Caco-2 (cell line): ENCODE data around the gene SLAMF6. TPM values are rescaled to one million over a fixed set of nuclear protein-coding genes. Genes with fewer than 3 reads are reported as not detected.
"Not testable (repeated sequence)": the region's sequence is repeated elsewhere in the genome, so short reads cannot be mapped to it uniquely, and the experiment has no call there.

ENCODE experiments used
- BruUV-seq: library from RNA; stranded (reverse); fragments of 400-500 nt; replicated peaks from 2 replicates; lab custom pipeline; 2021; lab: Mats Ljungman, UMichigan
- CTCF ChIA-PET: fragments of 300-600 bp; sonication (Branson Sonifier 250); formaldehyde crosslinking; loops from one replicate; lab custom pipeline; 2022; ENCODE audit warnings: antibody characterized with exemption; lab: Charles Lee
- POLR2A ChIA-PET: fragments of 300-600 bp; sonication (Branson Sonifier 250); formaldehyde crosslinking; loops from one replicate; lab custom pipeline; 2022; ENCODE audit warnings: antibody characterized with exemption; lab: Charles Lee
- DNase-seq, 2 experiments: peaks; one replicate each; pipeline versions ENCODE4 v3.0.0 to v3.0.0-alpha.2; 2020 to 2022
- H3K27me3 ChIP-seq: replicated peaks from 2 replicates; pipeline ENCODE4 v1.6.0; 2011; ENCODE audit warnings: low read length; ENCODE audit not compliant: control insufficient read depth, insufficient read depth
- H3K36me3 ChIP-seq: 2 replicates; pipeline ENCODE4 v1.5.1; 2011; ENCODE audit warnings: low read length; ENCODE audit not compliant: control insufficient read depth, insufficient read depth
- H3K4me1 ChIP-seq: fragments of 250-450 bp; sonication (Bioruptor Pico); 2 replicates; pipeline ENCODE4 v1.5.1; 2020; ENCODE audit warnings: mild to moderate bottlenecking
- H3K4me3 ChIP-seq: 2 replicates; pipeline ENCODE4 v1.5.1; 2011; ENCODE audit warnings: low read depth, mild to moderate bottlenecking, control low read depth, low read length
- H3K9me3 ChIP-seq: fragments of 250-450 bp; sonication (Bioruptor Pico); 2 replicates; pipeline ENCODE4 v1.5.1; 2020; ENCODE audit warnings: mild to moderate bottlenecking, moderate library complexity
- H3K27ac Mint-ChIP-seq: one replicate; pipeline ENCODE4 v1.8.0; 2022; ENCODE audit warnings: mixed read lengths; ENCODE audit not compliant: unreplicated experiment
- H3K27me3 Mint-ChIP-seq: one replicate; pipeline ENCODE4 v1.8.0; 2022; ENCODE audit warnings: mixed read lengths; ENCODE audit not compliant: insufficient read depth, unreplicated experiment
- H3K36me3 Mint-ChIP-seq: one replicate; pipeline ENCODE4 v1.8.0; 2022; ENCODE audit warnings: mild to moderate bottlenecking, mixed read lengths; ENCODE audit not compliant: insufficient read depth, unreplicated experiment
- H3K4me1 Mint-ChIP-seq: one replicate; pipeline ENCODE4 v1.8.0; 2022; ENCODE audit warnings: low read depth, mixed read lengths; ENCODE audit not compliant: unreplicated experiment
- H3K4me3 Mint-ChIP-seq: one replicate; pipeline ENCODE4 v1.8.0; 2022; ENCODE audit warnings: mild to moderate bottlenecking, moderate library complexity, mixed read lengths; ENCODE audit not compliant: unreplicated experiment
- H3K9me3 Mint-ChIP-seq: one replicate; pipeline ENCODE4 v1.8.0; 2022; ENCODE audit warnings: mixed read lengths; ENCODE audit not compliant: unreplicated experiment
- intact Hi-C: fragments of 100-400 bp; cut with micrococcal nuclease; formaldehyde crosslinking; loops from one replicate; pipeline ENCODE4 v1.10.0; 2022; ENCODE audit not compliant: unreplicated experiment
- total RNA-seq: library from RNA; stranded (reverse); gene quantifications from 2 replicates; pipeline ENCODE4 v1.2.3, GENCODE V29; 2022
- TF ChIP-seq, protein P1 (sequence below), 2 experiments: fragments of 200-600 bp in 1 of 2; IDR thresholded peaks; 1 replicate in 1 of 2; 2 replicates in 1 of 2; pipeline versions ENCODE4 v1.5.1 to v1.8.0; 2011 to 2022; ENCODE audit warnings: antibody characterized with exemption in 1 of 2, control low read depth in 1 of 2, inconsistent platforms in 1 of 2, low read depth in 1 of 2, low read length in 1 of 2, mild to moderate bottlenecking in 1 of 2, moderate library complexity in 1 of 2; ENCODE audit not compliant: insufficient read depth in 1 of 2, severe bottlenecking in 1 of 2, unreplicated experiment in 1 of 2

The SLAMF6 gene
- total RNA-seq, 1 experiment from 2014 or later = not detected

DNA sequence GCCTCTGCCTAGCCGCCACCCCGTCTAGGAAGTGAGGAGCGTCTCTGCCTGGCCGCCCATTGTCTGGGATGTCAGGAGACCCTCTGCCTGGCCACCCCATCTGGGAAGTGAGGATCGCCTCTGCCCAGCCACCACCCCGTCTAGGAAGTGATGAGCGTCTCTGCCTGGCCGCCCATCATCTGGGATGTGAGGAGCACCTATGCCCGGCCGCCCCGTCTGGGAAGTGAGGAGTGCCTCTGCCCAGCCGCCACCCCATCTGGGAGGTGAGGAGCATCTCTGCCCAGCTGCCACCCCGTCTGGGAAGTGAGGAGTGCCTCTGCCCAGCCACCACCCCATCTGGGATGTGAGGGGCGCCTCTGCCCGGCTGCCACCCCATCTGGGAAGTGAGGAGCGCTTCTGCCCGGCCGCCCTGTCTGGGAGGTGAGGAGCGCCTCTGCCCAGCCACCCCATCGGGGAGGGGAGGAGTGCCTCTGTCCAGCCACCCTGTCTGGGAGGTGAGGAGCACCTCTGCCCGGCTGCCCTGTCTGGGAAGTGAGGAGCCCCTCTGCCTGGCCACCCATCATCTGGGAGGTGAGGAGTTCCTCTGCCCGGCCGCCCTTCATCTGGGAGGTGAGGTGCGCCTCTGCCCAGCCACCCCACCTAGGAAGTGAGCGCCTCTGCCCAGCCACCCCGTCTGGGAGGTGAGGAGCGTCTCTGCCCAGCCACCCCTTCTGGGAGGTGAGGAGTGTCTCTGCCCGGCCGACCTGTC, 8.9 kb upstream of the SLAMF6 start:
- BruUV-seq, H3K4me1 ChIP-seq, intact Hi-C loops, H3K4me1 Mint-ChIP-seq, H3K27ac Mint-ChIP-seq, H3K36me3 ChIP-seq, CTCF ChIA-PET, POLR2A ChIA-PET, H3K27me3 ChIP-seq, H3K4me3 ChIP-seq, H3K4me3 Mint-ChIP-seq, H3K36me3 Mint-ChIP-seq, H3K27me3 Mint-ChIP-seq, DNase-seq: not testable (repeated sequence)
- H3K9me3 Mint-ChIP-seq = peaks cover 47% of the 10 kb centered on the region
- peaks cover 13% of the 10 kb centered on the region for H3K9me3 ChIP-seq

DNA sequence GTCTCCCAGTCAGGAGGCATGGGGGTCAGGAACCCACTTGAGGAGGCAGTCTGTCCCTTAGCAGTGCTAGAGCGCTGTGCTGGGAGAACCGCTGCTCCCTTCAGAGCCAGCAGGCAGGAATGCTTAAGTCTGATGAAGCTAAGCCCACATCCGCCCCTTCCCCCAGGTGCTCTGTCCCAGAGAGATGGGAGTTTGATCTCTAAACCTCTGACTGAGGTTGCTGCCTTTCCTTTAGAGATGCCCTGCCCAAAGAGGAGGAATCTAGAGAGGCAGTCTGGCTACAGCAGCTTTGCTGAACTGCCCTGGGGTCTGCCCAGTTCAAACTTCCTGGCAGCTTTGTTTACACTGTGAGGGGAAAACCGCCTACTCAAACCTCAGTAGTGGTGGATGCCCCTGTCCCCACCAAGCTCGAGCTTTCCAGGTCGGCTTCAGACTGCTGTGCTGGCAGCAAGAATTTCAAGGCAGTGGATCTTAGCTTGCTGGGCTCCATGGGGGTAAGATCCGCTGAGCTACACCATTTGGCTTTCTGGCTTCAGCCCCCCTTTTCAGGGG, 6.4 kb upstream of the SLAMF6 start:
- not testable (repeated sequence) for H3K36me3 Mint-ChIP-seq

DNA sequence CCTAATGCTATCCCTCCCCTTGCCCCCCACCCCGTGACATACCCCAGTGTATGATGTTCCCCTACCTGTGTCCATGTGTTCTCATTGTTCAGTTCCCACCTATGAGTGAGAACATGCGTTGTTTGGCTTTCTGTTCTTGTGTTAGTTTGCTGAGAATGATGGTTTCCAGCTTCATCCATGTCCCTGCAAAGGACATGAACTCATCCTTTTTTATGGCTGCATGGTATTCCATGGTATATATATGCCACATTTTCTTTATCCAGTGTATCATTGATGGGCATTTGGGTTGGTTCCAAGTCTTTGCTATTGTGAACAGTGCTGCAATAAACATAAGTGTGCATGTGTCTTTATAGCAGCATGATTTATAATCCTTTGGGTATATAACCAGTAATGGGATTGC, 734 bp upstream of the SLAMF6 start:
- H3K4me3 Mint-ChIP-seq, H3K4me1 ChIP-seq, DNase-seq, POLR2A ChIA-PET, H3K4me3 ChIP-seq, H3K27me3 Mint-ChIP-seq, H3K36me3 ChIP-seq, intact Hi-C loops, H3K27ac Mint-ChIP-seq, BruUV-seq, CTCF ChIA-PET, H3K9me3 ChIP-seq, H3K36me3 Mint-ChIP-seq, H3K27me3 ChIP-seq: not testable (repeated sequence)
- Mint-ChIP-seq H3K9me3 (peaks cover 18% of the 10 kb centered on the region), H3K4me1 (peaks cover 12% of the 10 kb centered on the region)

More for the DNA sequence above, 6.4 kb upstream of the SLAMF6 start:
- H3K4me3 ChIP-seq, H3K4me3 Mint-ChIP-seq, BruUV-seq, DNase-seq, H3K27me3 ChIP-seq, H3K4me1 ChIP-seq, intact Hi-C loops, H3K9me3 ChIP-seq, H3K27ac Mint-ChIP-seq, H3K4me1 Mint-ChIP-seq, H3K27me3 Mint-ChIP-seq, POLR2A ChIA-PET, H3K36me3 ChIP-seq, CTCF ChIA-PET: not testable (repeated sequence)
- H3K9me3 Mint-ChIP-seq = peaks cover 36% of the 10 kb centered on the region

DNA sequence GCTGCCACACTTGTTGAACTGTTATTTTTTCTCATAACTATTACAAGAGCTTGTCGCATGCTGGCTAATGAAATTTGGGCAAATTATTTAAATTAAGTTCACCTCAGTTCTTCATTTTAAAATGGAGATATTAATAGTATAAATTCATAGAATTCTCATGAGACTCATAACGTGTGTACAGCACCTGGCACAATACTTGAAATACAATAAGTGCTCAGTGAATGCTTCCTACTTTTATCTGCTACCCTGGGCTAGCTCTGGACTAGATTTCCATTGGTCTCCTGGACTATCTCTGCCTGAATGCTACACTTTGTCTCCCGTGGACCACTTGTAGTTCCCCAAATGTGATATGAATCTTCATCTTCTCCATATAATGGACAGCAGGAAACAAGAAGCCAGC, 919 bp downstream of the SLAMF6 start:
- Histone ChIP-seq H3K9me3 (no peaks in the 10 kb centered on the region; the same call in 1 of the 2 replicates), H3K36me3 (no peaks in the 10 kb centered on the region), H3K27me3 (no peaks in the 10 kb centered on the region), H3K4me3 (no peak overlapping the region), H3K4me1 (no peaks in the 10 kb centered on the region)
- Mint-ChIP-seq H3K9me3 (peaks cover 9% of the 10 kb centered on the region), H3K36me3 (no peaks in the 10 kb centered on the region), H3K4me1 (peaks cover 12% of the 10 kb centered on the region), H3K4me3 (no peak overlapping the region), H3K27ac (no peak overlapping the region), H3K27me3 (peaks cover 4% of the 10 kb centered on the region)
- TF ChIP-seq, protein P1, sequence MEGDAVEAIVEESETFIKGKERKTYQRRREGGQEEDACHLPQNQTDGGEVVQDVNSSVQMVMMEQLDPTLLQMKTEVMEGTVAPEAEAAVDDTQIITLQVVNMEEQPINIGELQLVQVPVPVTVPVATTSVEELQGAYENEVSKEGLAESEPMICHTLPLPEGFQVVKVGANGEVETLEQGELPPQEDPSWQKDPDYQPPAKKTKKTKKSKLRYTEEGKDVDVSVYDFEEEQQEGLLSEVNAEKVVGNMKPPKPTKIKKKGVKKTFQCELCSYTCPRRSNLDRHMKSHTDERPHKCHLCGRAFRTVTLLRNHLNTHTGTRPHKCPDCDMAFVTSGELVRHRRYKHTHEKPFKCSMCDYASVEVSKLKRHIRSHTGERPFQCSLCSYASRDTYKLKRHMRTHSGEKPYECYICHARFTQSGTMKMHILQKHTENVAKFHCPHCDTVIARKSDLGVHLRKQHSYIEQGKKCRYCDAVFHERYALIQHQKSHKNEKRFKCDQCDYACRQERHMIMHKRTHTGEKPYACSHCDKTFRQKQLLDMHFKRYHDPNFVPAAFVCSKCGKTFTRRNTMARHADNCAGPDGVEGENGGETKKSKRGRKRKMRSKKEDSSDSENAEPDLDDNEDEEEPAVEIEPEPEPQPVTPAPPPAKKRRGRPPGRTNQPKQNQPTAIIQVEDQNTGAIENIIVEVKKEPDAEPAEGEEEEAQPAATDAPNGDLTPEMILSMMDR (IDR thresholded peaks at IDR 0.05; ENCODE audit: insufficient read depth in 1 of 2, low read depth in 1 of 2, low read length in 1 of 2, severe bottlenecking in 1 of 2, unreplicated experiment in 1 of 2) = no peak
- no TSS peak for BruUV-seq
- intact Hi-C loops = no loop called here
- ChIA-PET CTCF (no interaction called here), POLR2A (no interaction called here)
- DNase-seq = no peak
